ENCODE data around the gene NTPCR.
A peak's percentile ranks its signal among the peaks of the same experiment; 100 is the strongest.
"Not testable (repeated sequence)": the region's sequence is repeated elsewhere in the genome, so short reads cannot be mapped to it uniquely, and the experiment has no call there.

The NTPCR gene

GRCh38 chr1:232927166-232927565 lies 23.2 kb upstream of the NTPCR start:
- not testable (repeated sequence) for DNase-seq (ENCODE audit: low spot score)

DNA sequence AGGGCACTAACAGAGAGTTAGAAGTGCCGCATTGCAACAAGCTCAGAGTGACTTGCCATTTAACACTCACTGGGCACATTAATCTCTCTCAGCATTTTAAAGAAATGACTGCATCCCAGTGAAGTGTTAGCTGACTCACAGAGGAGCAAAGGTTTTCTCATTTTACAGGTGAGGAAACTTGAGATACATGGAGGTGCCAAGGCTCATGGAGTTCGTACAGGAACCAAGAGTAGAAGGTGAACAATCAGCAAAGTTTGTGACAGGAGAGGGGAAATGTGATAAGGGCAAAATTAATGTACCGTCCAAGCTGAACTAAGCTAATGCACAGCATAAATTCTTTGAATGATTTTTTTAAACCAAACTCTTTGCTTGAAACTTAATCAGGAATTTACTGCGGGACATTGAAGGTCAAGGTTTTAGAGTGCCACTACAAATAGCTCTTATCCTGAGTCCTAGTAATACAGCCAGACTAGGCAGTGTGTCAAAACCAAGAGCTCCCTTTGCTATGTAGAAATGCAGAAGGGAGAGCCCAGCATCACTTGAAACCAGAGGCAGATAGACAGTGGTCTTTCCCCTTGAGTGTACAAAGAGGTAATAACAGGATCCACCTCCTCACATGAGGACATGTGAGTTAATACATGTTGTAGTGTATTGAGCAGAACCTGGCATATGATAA lies 22.4 kb upstream of the NTPCR start:
- DNase-seq (ENCODE audit: low spot score) = no peak

DNA sequence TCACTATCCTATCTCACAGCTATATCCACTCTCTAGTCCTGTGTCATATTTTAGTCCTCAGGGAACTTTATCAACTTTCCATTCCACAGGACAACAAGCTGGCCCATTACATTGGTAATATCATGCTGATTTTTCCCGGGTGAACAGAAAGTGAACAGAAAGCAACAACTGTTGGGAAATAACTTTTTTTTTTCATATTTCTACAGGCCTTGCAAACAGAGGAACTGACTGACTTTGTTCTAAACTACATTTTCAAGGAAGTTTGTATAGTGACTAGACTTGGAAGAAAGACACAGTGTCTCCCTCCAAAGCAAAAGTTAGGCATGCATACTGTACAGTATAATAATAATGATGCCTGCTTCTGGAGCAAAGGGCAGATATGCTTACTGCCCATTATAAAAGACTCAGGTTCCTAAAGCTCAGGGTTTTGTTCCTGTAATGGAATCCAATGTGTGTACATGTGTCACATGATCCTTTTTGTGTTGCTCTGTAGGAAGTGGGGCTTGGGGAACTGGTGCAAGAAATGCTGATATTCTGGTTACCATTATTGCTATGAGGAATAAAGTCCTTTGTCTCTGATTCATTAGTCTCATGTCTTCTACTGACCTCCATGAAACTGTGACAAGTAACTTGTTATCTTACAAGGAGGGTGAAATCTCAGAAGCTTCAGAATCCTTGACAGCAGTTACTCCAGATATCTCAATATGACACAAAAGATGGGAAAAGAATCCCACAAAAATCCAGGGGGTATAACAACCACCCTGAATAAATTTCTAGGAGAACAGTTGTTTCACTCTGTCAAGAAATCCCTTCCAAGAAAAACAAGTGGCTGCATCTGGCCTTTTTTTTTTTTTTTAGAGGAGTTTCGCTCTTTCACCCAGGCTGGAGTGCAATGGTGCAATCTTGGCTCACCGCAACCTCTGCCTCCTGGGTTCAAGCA lies 17.7 kb upstream of the NTPCR start:
- DNase-seq (ENCODE audit: low spot score) = no peak

GRCh38 chr1:232936941-232937340 lies 13.5 kb upstream of the NTPCR start:
- no peak for DNase-seq (ENCODE audit: low spot score)

GRCh38 chr1:232937741-232938375 lies 12.6 kb upstream of the NTPCR start:
- no peak for DNase-seq (ENCODE audit: low spot score)

- DNase-seq (ENCODE audit: low spot score) = no peak
Measured at GRCh38 chr1:232938926-232939325, 11.5 kb upstream of the NTPCR start.

GRCh38 chr1:232939748-232940147 lies 10.7 kb upstream of the NTPCR start:
- DNase-seq (ENCODE audit: low spot score) = no peak

DNA sequence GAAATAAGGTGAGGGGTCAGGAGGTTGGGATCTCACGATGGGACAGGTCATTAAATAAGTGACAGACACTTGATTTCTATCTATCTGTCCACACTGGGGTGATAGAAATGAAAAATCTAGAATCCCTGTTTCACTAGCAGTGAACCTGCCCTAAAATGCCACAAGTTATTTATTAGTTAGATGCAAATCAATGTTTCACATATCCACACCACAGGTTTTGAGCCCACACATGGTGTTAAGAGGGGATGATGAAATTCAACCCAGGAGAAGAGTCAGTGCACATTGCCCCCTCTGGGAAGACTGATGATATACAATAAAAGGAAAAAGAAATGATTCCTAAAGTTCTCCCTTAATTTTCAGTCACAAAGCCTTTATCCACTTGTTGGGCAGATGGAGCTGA lies 10.1 kb upstream of the NTPCR start:
- DNase-seq (ENCODE audit: low spot score) = no peak

GRCh38 chr1:232942413-232943294 lies 7.8 kb upstream of the NTPCR start:
- no peak for DNase-seq (ENCODE audit: low spot score)

GRCh38 chr1:232943679-232944252 lies 6.6 kb upstream of the NTPCR start:
- DNase-seq (ENCODE audit: low spot score) = no peak

DNA sequence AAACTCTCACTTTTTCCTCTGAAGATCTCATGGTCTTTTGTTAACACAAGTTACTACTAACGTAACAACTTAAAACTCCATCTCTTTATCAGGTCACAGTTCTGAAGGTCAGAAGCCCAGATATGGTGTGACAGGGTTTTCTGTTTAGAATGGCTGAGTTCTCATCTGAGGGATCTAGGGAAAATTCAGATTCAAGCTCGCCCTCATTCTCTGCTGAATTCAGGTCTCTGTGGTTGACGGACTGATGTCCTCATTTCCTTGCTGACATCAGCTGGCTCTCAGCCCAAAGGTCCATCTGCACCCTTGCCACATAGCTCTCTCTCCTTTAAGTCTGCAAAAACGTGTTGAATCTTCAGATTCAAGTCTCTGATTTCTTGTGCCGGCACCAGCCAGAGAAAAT lies 6.1 kb upstream of the NTPCR start:
- DNase-seq (ENCODE audit: low spot score) = no peak

- no peak for DNase-seq (ENCODE audit: low spot score)
Measured at GRCh38 chr1:232949636-232950196, 695 bp upstream of the NTPCR start.

- DNase-seq (ENCODE audit: low spot score) = peak; percentile 18
Measured at GRCh38 chr1:232951180-232951579, 769 bp downstream of the NTPCR start.

GRCh38 chr1:232951605-232952004 lies 1.2 kb downstream of the NTPCR start:
- DNase-seq (ENCODE audit: low spot score) = no peak

DNA sequence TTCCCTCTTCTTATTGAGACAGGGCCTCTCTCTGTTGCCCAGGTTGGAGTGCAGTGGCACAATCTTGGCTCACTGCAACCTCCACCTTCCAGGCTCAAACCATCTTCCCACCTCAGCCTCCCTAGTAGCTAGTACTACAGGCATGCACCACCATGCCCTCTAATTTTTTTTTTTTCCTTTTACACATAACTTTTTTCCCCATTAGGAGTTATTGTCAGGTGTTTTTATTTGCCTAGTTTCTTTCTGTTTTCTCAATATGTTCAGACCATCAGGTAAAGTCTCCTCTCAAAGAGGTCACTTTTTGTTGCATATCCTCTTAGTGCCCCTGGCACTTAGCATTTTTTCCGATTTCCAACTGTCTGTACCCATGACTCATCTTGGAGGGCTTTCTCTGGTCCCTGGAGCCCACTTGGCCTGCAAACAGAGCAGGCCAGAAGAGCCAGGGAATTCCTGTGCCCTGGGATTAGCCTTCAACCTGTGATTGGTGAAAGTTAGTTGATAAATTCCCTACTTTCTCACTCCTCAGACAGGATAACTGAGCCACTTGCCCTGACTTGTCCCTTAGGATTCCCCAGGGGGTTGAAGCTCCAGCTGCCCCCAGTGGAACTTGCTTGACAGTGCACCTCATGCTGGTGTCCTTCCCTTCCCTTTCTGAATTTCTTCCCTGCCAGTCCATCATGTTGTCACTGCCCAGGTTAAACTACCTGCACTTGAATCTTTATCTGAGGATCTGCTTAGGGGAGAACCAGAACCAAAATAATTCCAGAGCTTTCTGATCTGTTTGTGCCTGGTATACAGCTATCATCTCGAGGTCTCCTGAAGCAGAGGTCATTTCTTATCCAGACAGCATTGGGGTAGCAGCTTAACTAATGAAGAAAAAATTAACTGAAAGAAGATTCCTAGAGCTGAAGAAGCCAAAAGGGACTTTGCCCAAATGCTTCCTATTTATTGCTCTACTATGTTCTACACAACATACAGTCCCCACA lies 2.4 kb downstream of the NTPCR start:
- peak; percentile 20 for DNase-seq (ENCODE audit: low spot score)

DNA sequence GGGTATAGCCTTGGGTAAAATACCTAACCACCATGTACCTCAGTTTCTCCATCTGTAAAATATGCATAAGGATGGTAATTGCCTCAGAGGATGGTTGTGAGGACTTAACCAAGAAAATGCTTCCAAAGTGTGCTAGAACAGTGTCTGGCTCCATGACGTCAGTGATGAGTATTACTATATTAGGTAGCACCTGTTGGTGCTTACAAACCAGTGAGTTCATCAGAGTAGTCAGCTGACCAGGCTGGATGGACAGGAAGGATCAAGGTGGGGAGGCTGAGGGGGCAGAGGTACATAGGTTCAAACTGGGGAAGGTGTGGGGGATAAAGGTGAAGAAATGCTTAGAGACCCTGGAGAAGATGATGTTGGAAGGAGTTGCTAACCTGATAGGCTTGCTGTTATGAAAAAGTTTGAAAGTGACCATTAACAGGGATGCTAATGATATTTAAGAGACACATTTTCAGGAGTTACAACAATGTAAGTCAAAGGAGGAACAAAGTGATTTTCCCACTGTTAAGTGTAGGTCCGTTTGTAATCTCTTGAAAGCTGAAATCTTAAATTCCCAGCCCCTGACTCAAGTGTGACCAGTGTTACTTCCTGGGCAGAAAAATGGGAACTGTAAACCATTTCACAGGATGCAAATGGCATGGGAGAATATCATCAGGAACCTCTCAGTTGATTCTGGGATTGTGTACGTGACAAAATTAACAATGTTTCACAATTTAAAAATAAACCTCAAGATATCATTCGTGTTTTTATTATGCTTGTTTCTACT lies 4.4 kb downstream of the NTPCR start:
- no peak for DNase-seq (ENCODE audit: low spot score)

GRCh38 chr1:232956081-232956480 lies 5.7 kb downstream of the NTPCR start:
- DNase-seq (ENCODE audit: low spot score) = no peak

GRCh38 chr1:232958067-232958466 lies 7.7 kb downstream of the NTPCR start:
- no peak for DNase-seq (ENCODE audit: low spot score)
